K562 (cell line): ENCODE measurements around the gene PRRT1. TPM values are rescaled to one million over a fixed set of nuclear protein-coding genes. Genes with fewer than 3 reads are reported as not detected.

ENCODE experiments used
- ATAC-seq: fragments of 200-7000 bp; cut with Tn5 transposase; 3 replicates; pipeline ENCODE4 v1.9.1; 2020; ENCODE audit warnings: moderate library complexity
- BruUV-seq: library from RNA; stranded (reverse); fragments of 400-500 nt; replicated peaks from 2 replicates; lab custom pipeline; 2021; lab: Mats Ljungman, UMichigan
- CTCF ChIA-PET: fragments of 300-600 bp; formaldehyde crosslinking; extraction: SDS; loops from one replicate; lab custom pipeline; 2021; ENCODE audit warnings: low intra/inter-chr PET ratio; lab: Yijun Ruan, JAX
- POLR2A ChIA-PET: fragments of 300-600, 350-650 bp; sonication (Branson Sonifier 250); formaldehyde crosslinking; extraction: SDS; loops from one replicate; lab custom pipeline; 2021; ENCODE audit warnings: antibody characterized with exemption, inconsistent platforms; lab: Yijun Ruan, JAX
- DNase-seq, 4 experiments: peaks; one replicate each; pipeline versions ENCODE4 v3.0.0 to v3.0.0-alpha.2; 2011 to 2018; ENCODE audit warnings: low spot score in 3 of 4, mixed read lengths in 3 of 4; ENCODE audit errors: extremely low read depth in 1 of 4
- FAIRE-seq: peaks from 2 replicates; lab custom pipeline; 2011; peaks lifted over from hg19 to GRCh38; lab: Jason Lieb, UNC
- H2AFZ ChIP-seq: 2 replicates; pipeline ENCODE4 v1.6.0; 2011; ENCODE audit warnings: low read depth, low read length, control low read depth, inconsistent platforms
- H3K27ac ChIP-seq: fragments of 200-600 bp; 3 replicates; pipeline ENCODE4 v1.8.0; 2011; ENCODE audit warnings: low read depth, mild to moderate bottlenecking, control low read depth, inconsistent platforms, low read length, moderate library complexity, mixed read lengths; ENCODE audit errors: extremely low read depth
- H3K27me3 ChIP-seq, 2 experiments: fragments of 300-600 bp in 1 of 2; 2 replicates in 1 of 2; 3 replicates in 1 of 2; pipeline versions ENCODE4 v1.6.0 to v1.8.0; 2011; ENCODE audit warnings: inconsistent platforms in 2 of 2, low read length in 2 of 2, mild to moderate bottlenecking in 1 of 2, mixed read lengths in 1 of 2, moderate library complexity in 1 of 2; ENCODE audit not compliant: control insufficient read depth in 2 of 2, insufficient read depth in 2 of 2
- H3K36me3 ChIP-seq: fragments of 300-600 bp; 3 replicates; pipeline ENCODE4 v1.8.0; 2011; ENCODE audit warnings: mild to moderate bottlenecking, low read length, inconsistent platforms; ENCODE audit not compliant: control insufficient read depth, insufficient read depth
- H3K4me1 ChIP-seq, 2 experiments: fragments of 200-600 bp in 1 of 2; replicated peaks in 1 of 2; 2 replicates in 1 of 2; 3 replicates in 1 of 2; pipeline versions ENCODE4 v1.5.1 to v1.8.0; 2011; ENCODE audit warnings: inconsistent platforms in 2 of 2, low read length in 2 of 2, mild to moderate bottlenecking in 1 of 2, mixed read lengths in 1 of 2, moderate library complexity in 1 of 2; ENCODE audit not compliant: control insufficient read depth in 2 of 2, insufficient read depth in 2 of 2
- H3K4me2 ChIP-seq: 2 replicates; pipeline ENCODE4 v1.6.1; 2011; ENCODE audit warnings: low read length, control low read depth, inconsistent platforms, mixed read lengths; ENCODE audit not compliant: insufficient read depth
- H3K4me3 ChIP-seq: fragments of 200-600 bp; sonication (generic), shearing (Covaris generic); 2 replicates; pipeline ENCODE4 v1.5.1; 2016; ENCODE audit warnings: control low read depth, inconsistent platforms
- H3K79me2 ChIP-seq: fragments of 200-600 bp; 3 replicates; pipeline ENCODE4 v1.8.0; 2011; ENCODE audit warnings: low read length, inconsistent platforms; ENCODE audit not compliant: control insufficient read depth, insufficient read depth
- H3K9ac ChIP-seq, 2 experiments: 2 replicates each; pipeline versions ENCODE4 v1.6.0 to v1.6.1; 2011; ENCODE audit warnings: low read depth in 2 of 2, low read length in 2 of 2, control low read depth in 1 of 2, inconsistent platforms in 1 of 2, mild to moderate bottlenecking in 1 of 2, mixed read lengths in 1 of 2; ENCODE audit not compliant: insufficient read depth in 1 of 2
- H3K9me1 ChIP-seq: one replicate; pipeline ENCODE4 v1.6.0; 2011; ENCODE audit warnings: inconsistent platforms, mild to moderate bottlenecking, low read length, moderate library complexity; ENCODE audit not compliant: control insufficient read depth, insufficient read depth
- H3K9me3 ChIP-seq: replicated peaks from 2 replicates; pipeline ENCODE4 v1.5.1; 2011; ENCODE audit warnings: low read depth, low read length, inconsistent platforms; ENCODE audit not compliant: control insufficient read depth, insufficient read depth
- H4K20me1 ChIP-seq: replicated peaks from 2 replicates; pipeline ENCODE4 v1.6.1; 2011; ENCODE audit warnings: low read length, inconsistent platforms, mixed read lengths; ENCODE audit not compliant: control insufficient read depth, insufficient read depth
- CTCF ChIP-seq, 3 experiments: IDR thresholded peaks in 2 of 3; conservative IDR thresholded peaks in 1 of 3; 2 replicates each; pipeline ENCODE4 v1.5.1; 2011 to 2012; ENCODE audit warnings: low read length in 3 of 3, mild to moderate bottlenecking in 3 of 3, control low read depth in 2 of 3, improper control_type of control experiment in 1 of 3, inconsistent platforms in 1 of 3, low read depth in 1 of 3, mixed read lengths in 1 of 3, moderate library complexity in 1 of 3; ENCODE audit not compliant: insufficient read depth in 2 of 3
- PHF21A ChIP-seq: fragments of 450-650 bp; IDR thresholded peaks from 2 replicates; pipeline ENCODE4 v1.6.1; 2017; ENCODE audit warnings: low read depth, borderline replicate concordance
- PHF8 ChIP-seq: fragments of 200-600 bp; sonication (generic); IDR thresholded peaks from 2 replicates; pipeline ENCODE4 v1.6.1; 2012; ENCODE audit warnings: mixed run types, mild to moderate bottlenecking, inconsistent platforms, low read length, moderate library complexity, borderline replicate concordance
- POLR2B ChIP-seq: fragments of 450-650 bp; IDR thresholded peaks from 2 replicates; pipeline ENCODE4 v1.6.1; 2018; ENCODE audit warnings: low read depth; ENCODE audit not compliant: partially characterized antibody
- TBL1XR1 ChIP-seq, 2 experiments: IDR thresholded peaks; 2 replicates each; pipeline ENCODE4 v1.6.1; 2012; ENCODE audit warnings: improper control_type of control experiment in 2 of 2, low read length in 2 of 2, mild to moderate bottlenecking in 1 of 2
- ZBTB1 ChIP-seq: sonication (generic); formaldehyde crosslinking; IDR thresholded peaks from 2 replicates; pipeline ENCODE4 v1.8.1; 2023; ENCODE audit warnings: missing genetic modification reagents, low read depth, mild to moderate bottlenecking, borderline replicate concordance
- ZNF449 ChIP-seq: fragments of 250-450 bp; sonication (Bioruptor Pico); IDR thresholded peaks from 2 replicates; pipeline ENCODE4 v1.8.0; 2022; ENCODE audit warnings: moderate library complexity, mild to moderate bottlenecking, inconsistent platforms
- WGBS: fragments of 100-300 bp; shearing (Covaris generic); methylation state at CpG from one replicate; pipeline ENCODE4 v1.1.6; 2016; ENCODE audit warnings: low coverage, mixed read lengths; ENCODE audit not compliant: insufficient coverage; ENCODE audit errors: missing lambda C conversion rate; 5-methylcytosine and 5-hydroxymethylcytosine counted together
- in situ Hi-C: fragments of 300-500 bp; cut with MboI; formaldehyde crosslinking; loops from 4 replicates; pipeline ENCODE4 v1.15.0; 2018; ENCODE audit warnings: inconsistent platforms, mixed read lengths
- intact Hi-C: fragments of 100-400 bp; cut with micrococcal nuclease; formaldehyde crosslinking; loops from 2 replicates; pipeline ENCODE4 v1.14.2; 2022
- polyA plus RNA-seq, 8 experiments: library from polyadenylated mRNA; depleted of rRNA in 4 of 8; stranded (reverse) in 5 of 8; unstranded in 3 of 8; fragments of >200 nt; fragmentation: Nextera tagmentation in 2 of 8; fragmentation: Illumina TruSeq in 1 of 8; extraction: Ambion mirVana in 2 of 8; extraction: Trizol in 1 of 8; gene quantifications; 2 replicates each; pipeline versions ENCODE4 v1.2.1 to v1.2.3, GENCODE V29; 2011 to 2014; ENCODE audit warnings: inconsistent platforms in 1 of 8, missing spikeins in 1 of 8
- total RNA-seq, 7 experiments: library from RNA; depleted of rRNA in 6 of 7; stranded (reverse); fragments of >200 nt in 6 of 7; fragmentation: Illumina TruSeq in 2 of 7; extraction: Trizol in 2 of 7; gene quantifications; 2 replicates each; pipeline versions ENCODE4 v1.2.1 to v1.2.3, GENCODE V29; 2011 to 2021; ENCODE audit warnings: low replicate concordance in 1 of 7
- TF ChIP-seq, protein P1 (sequence below): sonication (generic); formaldehyde crosslinking; IDR thresholded peaks from 2 replicates; pipeline ENCODE4 v1.8.0; 2022; ENCODE audit warnings: missing genetic modification reagents, mild to moderate bottlenecking, moderate library complexity, borderline replicate concordance

PRRT1 gene
- total and polyA plus RNA-seq, 9 of the 15 experiments (the other 6 are each of a cell fraction or from before 2014, with no cell fraction given) = 0.14 to 3.5 (median 0.41) TPM

- no peak for TF ChIP-seq CTCF (IDR thresholded peaks at IDR 0.05 in 2 of 3, conservative IDR thresholded peaks at IDR 0.05 in 1 of 3; ENCODE audit: insufficient read depth in 2 of 3, low read depth in 1 of 3, low read length in 3 of 3)
- TF ChIP-seq ZBTB1 (CRISPR knock-in tag) = 0 out of 2 replicates have a peak, but pooled peaks have one; percentile 25
- TF ChIP-seq, all 486 proteins: peak for 9
These were observed 39.4 kb upstream of the PRRT1 start (continued) for GRCh38 chr6:32190911-32191677.

DNA sequence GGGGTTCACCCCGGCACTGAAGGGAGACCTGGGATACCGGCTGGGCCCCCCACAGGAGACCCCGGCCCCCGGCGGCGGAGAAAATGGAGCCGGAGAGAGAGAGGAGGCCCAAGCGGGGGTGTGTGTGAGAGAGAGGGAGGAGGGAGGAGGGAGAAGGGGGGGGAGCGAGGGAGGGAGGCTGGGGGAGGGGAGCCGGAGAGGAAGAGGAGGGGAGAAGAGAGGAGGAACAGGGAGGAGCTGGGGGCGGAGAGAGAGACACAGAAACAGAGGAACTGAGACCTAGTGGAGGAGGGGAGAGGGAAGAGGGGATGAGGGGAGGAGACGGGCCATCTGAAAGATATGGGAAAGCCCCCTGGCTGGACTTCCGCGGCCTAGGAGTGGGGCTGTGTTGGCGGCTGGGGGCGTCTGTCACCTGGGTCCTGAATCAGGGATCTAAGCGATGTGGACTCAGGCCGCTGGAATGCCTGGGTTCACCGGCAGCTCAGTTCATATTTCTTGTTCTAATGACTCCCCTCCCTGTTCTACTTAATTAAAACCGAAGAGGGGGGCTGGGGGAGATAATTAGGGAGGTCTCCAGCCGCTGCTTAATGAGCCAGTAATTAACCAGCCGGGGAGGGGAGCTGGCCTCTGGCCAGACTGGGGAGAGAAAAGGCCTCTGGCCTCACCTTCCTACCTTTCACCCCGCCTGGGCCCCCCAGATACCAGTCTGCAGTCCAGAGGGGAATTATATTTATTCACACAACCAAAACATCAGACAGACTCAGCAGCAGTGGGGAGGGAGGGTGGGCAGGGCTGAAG is 38.5 kb upstream of the PRRT1 start, which contains the start of gene PBX2:
Gene PBX2, minus strand, starts transcription at position 149 of the 798 bp plus-strand sequence. CDS start 287 bp downstream, outside the sequence.
- intact Hi-C loops = loop anchor here (10.0 kb wide), 1 partner anchor 285 kb away; the partner anchor contains the start of gene ZBTB12
- H3K9me1 ChIP-seq = no peaks in the 10 kb centered on the region
- H3K4me2 ChIP-seq = peak within 1 kb of the TSS; percentile 96
- no peaks in the 10 kb centered on the region for H3K9me3 ChIP-seq
- peaks cover 72 to 77% of the 10 kb centered on the region in 2 experiments for H3K4me1 ChIP-seq
- CTCF ChIA-PET = no interaction called here
- H3K4me3 ChIP-seq = peak within 1 kb of the TSS; percentile 79
- peak within 1 kb of the TSS; percentile 89 to 95 for H3K9ac ChIP-seq
- TSS peak; percentile 92 for BruUV-seq
- no peaks in the 10 kb centered on the region for H4K20me1 ChIP-seq
- ATAC-seq (peak; percentile 72), FAIRE-seq (peak; percentile 87), DNase-seq (peak; percentile 85 to 98 (median 90))
- POLR2A ChIA-PET = interaction anchor here (0.6 to 2.5 kb wide), 10 partner anchors 8 to 782 kb away, joined by 3 to 10 read pairs (median 4); partner anchors contain the start of gene FKBPL
- no peaks in the 10 kb centered on the region for H3K27me3 ChIP-seq
- 2% methylated on average over 11 of the region's 23 CpGs for WGBS
- H3K79me2 ChIP-seq = peaks cover 63% of the 10 kb centered on the region
- in situ Hi-C loops = no loop called here
- peaks cover 33% of the 10 kb centered on the region; the same call in 2 of the 3 replicates for H3K36me3 ChIP-seq
- peak within 1 kb of the TSS; percentile 63 for H2AFZ ChIP-seq
- peak within 1 kb of the TSS; percentile 93 for H3K27ac ChIP-seq
- TF ChIP-seq, protein P1, sequence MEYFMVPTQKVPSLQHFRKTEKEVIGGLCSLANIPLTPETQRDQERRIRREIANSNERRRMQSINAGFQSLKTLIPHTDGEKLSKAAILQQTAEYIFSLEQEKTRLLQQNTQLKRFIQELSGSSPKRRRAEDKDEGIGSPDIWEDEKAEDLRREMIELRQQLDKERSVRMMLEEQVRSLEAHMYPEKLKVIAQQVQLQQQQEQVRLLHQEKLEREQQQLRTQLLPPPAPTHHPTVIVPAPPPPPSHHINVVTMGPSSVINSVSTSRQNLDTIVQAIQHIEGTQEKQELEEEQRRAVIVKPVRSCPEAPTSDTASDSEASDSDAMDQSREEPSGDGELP (CRISPR knock-in tag) = peak; percentile 39; the same call in 1 of the 2 replicates
- peak; percentile 59; the same call in 1 of the 2 replicates for TF ChIP-seq PHF8
- 0 out of 2 replicates have a peak, but pooled peaks have one; percentile 21 for TF ChIP-seq PHF21A
- TF ChIP-seq ZNF449 (CRISPR knock-in tag) = no peak
- peak; percentile 84 for TF ChIP-seq POLR2B
- peak in 1 of 2 experiments; percentile 51; a peak in 1 of 4 replicates for TF ChIP-seq TBL1XR1 (IDR thresholded peaks at IDR 0.05; ENCODE audit: low read length in 2 of 2)
